CD4-positive, alpha-beta T cell treated with Interleukin-2 at 100 ng/mL for 4 hours (primary cell): ENCODE measurements around the gene SVEP1.

Experiments
- DNase-seq: peaks from one replicate; pipeline ENCODE4 v3.0.0-alpha.2; 2020; ENCODE audit warnings: low spot score

SVEP1 gene

GRCh38 chr9:110317911-110318310, 261.6 kb downstream of the SVEP1 start:
- no peak for DNase-seq

DNA sequence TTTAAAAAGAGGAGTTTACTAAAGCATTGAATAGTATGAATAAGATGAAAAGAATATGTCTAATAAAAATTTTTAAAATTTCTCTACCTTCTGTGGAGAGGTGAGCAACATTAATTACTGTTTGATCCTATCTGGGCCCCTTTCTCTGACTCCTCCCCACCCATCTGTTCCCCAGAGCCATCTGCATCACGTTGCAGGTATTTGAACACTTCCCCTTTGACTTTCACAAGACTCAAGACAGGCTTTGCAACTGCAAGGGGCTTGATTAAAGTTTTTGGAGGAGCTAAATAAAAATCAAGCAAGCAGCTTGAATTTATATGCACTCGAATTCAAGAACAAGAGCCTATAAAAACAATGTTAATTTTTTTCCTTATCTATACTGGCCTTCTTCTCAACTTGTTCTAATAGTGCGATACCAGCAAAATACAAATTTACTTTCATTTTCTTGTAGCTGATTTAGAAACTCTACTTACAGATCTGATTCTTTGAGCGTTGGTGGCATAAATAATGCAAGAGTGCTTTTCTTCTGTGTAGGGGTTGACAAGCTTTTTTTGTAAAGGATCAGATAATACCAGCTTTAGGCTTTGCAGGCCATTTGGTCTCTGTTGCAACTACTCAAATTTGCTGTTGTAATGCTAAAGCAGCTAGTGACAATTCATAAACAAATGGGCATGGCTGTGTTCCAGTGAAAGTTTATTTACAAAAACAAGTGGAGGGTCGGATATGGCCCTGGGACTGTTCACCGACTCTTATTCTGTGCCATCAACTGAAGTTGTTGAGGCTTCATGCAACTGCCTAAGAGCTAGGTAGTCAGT, 263.1 kb downstream of the SVEP1 start:
- no peak for DNase-seq
